HPDE6-E6E7 (cell line): ENCODE measurements around the gene SLC39A11.

ENCODE experiments used
- DNase-seq: peaks from one replicate; pipeline ENCODE4 v3.0.0; 2011; ENCODE audit warnings: missing footprints; ENCODE audit errors: extremely low spot score

The SLC39A11 gene

GRCh38 chr17:72756256-72756655 is 336.2 kb downstream of the SLC39A11 start:
- no peak for DNase-seq

- DNase-seq = peak; percentile 27
Measured at GRCh38 chr17:72754513-72754912, 338.0 kb downstream of the SLC39A11 start.

GRCh38 chr17:72751746-72752145 is 340.7 kb downstream of the SLC39A11 start:
- DNase-seq = no peak

- DNase-seq = no peak
Measured at GRCh38 chr17:72749119-72749572, 343.3 kb downstream of the SLC39A11 start.

GRCh38 chr17:72747501-72747900 is 345.0 kb downstream of the SLC39A11 start:
- DNase-seq = no peak

GRCh38 chr17:72745241-72745640 is 347.2 kb downstream of the SLC39A11 start:
- DNase-seq = no peak

- DNase-seq = no peak
Measured at GRCh38 chr17:72743037-72743467, 349.4 kb downstream of the SLC39A11 start.

GRCh38 chr17:72737151-72737690 is 355.3 kb downstream of the SLC39A11 start:
- DNase-seq = no peak

GRCh38 chr17:72735592-72735991 is 356.9 kb downstream of the SLC39A11 start:
- DNase-seq = no peak

- no peak for DNase-seq
Measured at GRCh38 chr17:72735048-72735447, 357.4 kb downstream of the SLC39A11 start.

GRCh38 chr17:72734613-72735012 is 357.9 kb downstream of the SLC39A11 start:
- DNase-seq = no peak

- DNase-seq = no peak
Measured at GRCh38 chr17:72733619-72734282, 358.7 kb downstream of the SLC39A11 start.

GRCh38 chr17:72732893-72733618 is 359.4 kb downstream of the SLC39A11 start:
- no peak for DNase-seq

- DNase-seq = no peak
Measured at GRCh38 chr17:72730077-72730476, 362.4 kb downstream of the SLC39A11 start.

GRCh38 chr17:72726936-72727335 is 365.6 kb downstream of the SLC39A11 start:
- DNase-seq = no peak

- peak; percentile 55 for DNase-seq
Measured at GRCh38 chr17:72725433-72726068, 366.9 kb downstream of the SLC39A11 start.

GRCh38 chr17:72724267-72724666 is 368.2 kb downstream of the SLC39A11 start:
- peak; percentile 65 for DNase-seq

GRCh38 chr17:72723711-72724110 is 368.8 kb downstream of the SLC39A11 start:
- DNase-seq = no peak

GRCh38 chr17:72720494-72720825 is 372.0 kb downstream of the SLC39A11 start:
- no peak for DNase-seq

GRCh38 chr17:72719578-72720493 is 372.7 kb downstream of the SLC39A11 start:
- DNase-seq = no peak

GRCh38 chr17:72719206-72719577 is 373.3 kb downstream of the SLC39A11 start:
- no peak for DNase-seq

GRCh38 chr17:72717676-72718075 is 374.8 kb downstream of the SLC39A11 start:
- no peak for DNase-seq
